WTC11 (cell line): ENCODE results near the gene ITPRID1.

ENCODE experiments used
- ATF3 ChIP-seq: sonication (generic); formaldehyde crosslinking; conservative IDR thresholded peaks from 2 replicates; pipeline ENCODE4 v1.8.1; 2022; ENCODE audit warnings: mild to moderate bottlenecking, missing genetic modification reagents
- CTCF ChIP-seq: fragments of 200-600 bp; IDR thresholded peaks from 2 replicates; pipeline ENCODE4 v1.8.0; 2022; ENCODE audit warnings: antibody characterized with exemption
- JUN ChIP-seq: sonication (generic); formaldehyde crosslinking; IDR thresholded peaks from 2 replicates; pipeline ENCODE4 v1.8.0; 2023; ENCODE audit warnings: mild to moderate bottlenecking, missing genetic modification reagents
- NFE2L1 ChIP-seq: sonication (generic); formaldehyde crosslinking; IDR thresholded peaks from 2 replicates; pipeline ENCODE4 v1.8.1; 2023; ENCODE audit warnings: missing genetic modification reagents
- NFYB ChIP-seq: sonication (generic); formaldehyde crosslinking; conservative IDR thresholded peaks from 2 replicates; pipeline ENCODE4 v1.8.0; 2022; ENCODE audit warnings: low read depth, missing genetic modification reagents
- NR3C1 ChIP-seq: sonication (generic); formaldehyde crosslinking; conservative IDR thresholded peaks from 2 replicates; pipeline ENCODE4 v1.8.1; 2023; ENCODE audit warnings: low read depth, mild to moderate bottlenecking, missing genetic modification reagents
- ZBTB21 ChIP-seq: sonication (generic); formaldehyde crosslinking; IDR thresholded peaks from 2 replicates; pipeline ENCODE4 v1.8.1; 2023; ENCODE audit warnings: mild to moderate bottlenecking, missing genetic modification reagents, borderline replicate concordance
- ZNF138 ChIP-seq: sonication (generic); formaldehyde crosslinking; conservative IDR thresholded peaks from 2 replicates; pipeline ENCODE4 v1.8.1; 2022; ENCODE audit warnings: mild to moderate bottlenecking, moderate library complexity, missing genetic modification reagents
- TF ChIP-seq, protein P1 (sequence below): sonication (generic); formaldehyde crosslinking; IDR thresholded peaks from 2 replicates; pipeline ENCODE4 v1.8.0; 2022; ENCODE audit warnings: mild to moderate bottlenecking, missing genetic modification reagents
- TF ChIP-seq, protein P2 (sequence below): sonication (generic); formaldehyde crosslinking; IDR thresholded peaks from 2 replicates; pipeline ENCODE4 v1.8.0; 2022; ENCODE audit warnings: mild to moderate bottlenecking, missing genetic modification reagents

DNA sequence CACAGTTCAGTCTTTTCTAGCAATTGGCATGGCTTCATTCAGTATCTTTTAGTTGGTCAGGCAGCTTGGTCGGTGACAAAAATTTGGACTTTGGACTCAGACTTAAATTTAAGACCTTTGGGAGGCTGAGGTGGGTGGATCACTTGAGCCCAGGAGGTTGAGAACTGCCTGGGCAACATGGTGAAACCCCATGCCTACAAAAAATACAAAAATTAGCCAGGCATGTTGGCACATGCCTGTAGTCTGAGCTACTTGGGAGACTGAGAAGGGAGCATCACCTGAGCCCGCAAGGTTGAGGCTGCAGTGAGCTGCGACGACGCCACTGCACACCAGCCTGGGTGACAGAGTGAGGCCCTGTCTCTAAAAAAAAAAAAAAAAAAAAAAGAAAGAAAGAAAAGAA, 19.5 kb upstream of the ITPRID1 start:
- TF ChIP-seq NFYB (CRISPR knock-in tag): no peak
- TF ChIP-seq, protein P1, sequence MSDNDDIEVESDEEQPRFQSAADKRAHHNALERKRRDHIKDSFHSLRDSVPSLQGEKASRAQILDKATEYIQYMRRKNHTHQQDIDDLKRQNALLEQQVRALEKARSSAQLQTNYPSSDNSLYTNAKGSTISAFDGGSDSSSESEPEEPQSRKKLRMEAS (CRISPR knock-in tag): no peak
- TF ChIP-seq ZNF138 (CRISPR knock-in tag): no peak
- TF ChIP-seq CTCF: no peak
- TF ChIP-seq ZBTB21 (CRISPR knock-in tag): no peak
- TF ChIP-seq JUN (CRISPR knock-in tag): no peak
- TF ChIP-seq, protein P2, sequence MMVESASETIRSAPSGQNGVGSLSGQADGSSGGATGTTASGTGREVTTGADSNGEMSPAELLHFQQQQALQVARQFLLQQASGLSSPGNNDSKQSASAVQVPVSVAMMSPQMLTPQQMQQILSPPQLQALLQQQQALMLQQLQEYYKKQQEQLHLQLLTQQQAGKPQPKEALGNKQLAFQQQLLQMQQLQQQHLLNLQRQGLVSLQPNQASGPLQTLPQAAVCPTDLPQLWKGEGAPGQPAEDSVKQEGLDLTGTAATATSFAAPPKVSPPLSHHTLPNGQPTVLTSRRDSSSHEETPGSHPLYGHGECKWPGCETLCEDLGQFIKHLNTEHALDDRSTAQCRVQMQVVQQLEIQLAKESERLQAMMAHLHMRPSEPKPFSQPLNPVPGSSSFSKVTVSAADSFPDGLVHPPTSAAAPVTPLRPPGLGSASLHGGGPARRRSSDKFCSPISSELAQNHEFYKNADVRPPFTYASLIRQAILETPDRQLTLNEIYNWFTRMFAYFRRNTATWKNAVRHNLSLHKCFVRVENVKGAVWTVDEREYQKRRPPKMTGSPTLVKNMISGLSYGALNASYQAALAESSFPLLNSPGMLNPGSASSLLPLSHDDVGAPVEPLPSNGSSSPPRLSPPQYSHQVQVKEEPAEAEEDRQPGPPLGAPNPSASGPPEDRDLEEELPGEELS (CRISPR knock-in tag): no peak
- no peak for TF ChIP-seq ATF3 (CRISPR knock-in tag)
- TF ChIP-seq NR3C1 (CRISPR knock-in tag): no peak
- TF ChIP-seq NFE2L1 (CRISPR knock-in tag): no peak
